ENCODE results near the gene NUMA1. TPM values are rescaled to one million over a fixed set of nuclear protein-coding genes. Genes with fewer than 3 reads are reported as not detected.

Gene NUMA1
- total and polyA plus RNA-seq, 9 of the 15 experiments (the other 6 are each of a cell fraction or from before 2014, with no cell fraction given) = 4.1 to 104 (median 51.2) TPM

DNA sequence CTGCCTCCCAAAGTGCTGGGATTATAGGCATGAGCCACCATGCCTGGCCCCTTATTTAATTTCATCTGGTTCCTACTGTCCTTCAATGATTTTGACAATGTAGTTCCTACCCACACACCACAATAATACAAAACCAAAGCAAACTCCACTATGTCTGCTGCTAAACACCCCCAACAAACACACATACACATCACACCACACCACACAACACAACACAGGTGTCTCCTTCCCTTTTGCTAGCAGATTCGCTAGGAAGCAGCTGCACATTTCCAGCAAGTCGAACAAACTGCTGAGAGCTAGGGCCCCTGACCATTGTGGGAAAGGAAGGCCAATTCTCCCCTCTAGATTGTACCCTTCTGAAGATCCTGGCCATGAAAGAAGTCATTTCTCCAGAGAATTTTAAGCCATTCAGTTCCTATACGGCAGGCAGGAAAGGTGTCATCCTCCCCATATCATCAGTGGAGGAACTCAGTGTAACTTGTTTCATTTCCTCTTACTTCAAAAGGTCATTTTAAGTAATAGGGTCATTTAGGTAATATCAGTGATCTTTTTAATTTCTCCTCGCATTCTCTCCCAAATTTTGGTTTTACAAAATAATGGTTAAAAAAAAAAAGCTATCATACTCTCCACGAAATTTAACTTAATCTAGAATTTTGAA lies 18.5 kb downstream of the NUMA1 start:
- ChIA-PET POLR2A (interaction anchor here (0.6 to 2.3 kb wide), 4 partner anchors 9 to 24 kb away, joined by 3 to 5 read pairs (median 3); no protein-coding TSS in a partner anchor), CTCF (ENCODE audit: low intra/inter-chr PET ratio) (no interaction called here)
- H3K4me2 ChIP-seq (ENCODE audit: insufficient read depth, low read length) = no peak overlapping the region
- FAIRE-seq (no peak), ATAC-seq (no peak), DNase-seq (ENCODE audit: extremely low read depth in 1 of 4, low spot score in 3 of 4) (no peak)
- H3K79me2 ChIP-seq (ENCODE audit: control insufficient read depth, insufficient read depth, low read length) = peaks cover 24% of the 10 kb centered on the region
- H3K27ac ChIP-seq (ENCODE audit: extremely low read depth, low read depth, low read length) = no peak overlapping the region
- H3K27me3 ChIP-seq (ENCODE audit: control insufficient read depth in 2 of 2, insufficient read depth in 2 of 2, low read length in 2 of 2) = no peaks in the 10 kb centered on the region
- no peaks in the 10 kb centered on the region for H3K9me1 ChIP-seq (ENCODE audit: control insufficient read depth, insufficient read depth, low read length)
- no peak overlapping the region for H3K4me3 ChIP-seq
- no TSS peak for BruUV-seq (replicated peaks)
- WGBS (ENCODE audit: insufficient coverage, low coverage, missing lambda C conversion rate) = 87% methylated on average over 4 of the region's 5 CpGs
- no peaks in the 10 kb centered on the region for H4K20me1 ChIP-seq (replicated peaks; ENCODE audit: control insufficient read depth, insufficient read depth, low read length)
- no peak overlapping the region for H3K9ac ChIP-seq (ENCODE audit: insufficient read depth in 1 of 2, low read depth in 2 of 2, low read length in 2 of 2)
- H3K4me1 ChIP-seq (replicated peaks in 1 of 2; ENCODE audit: control insufficient read depth in 2 of 2, insufficient read depth in 2 of 2, low read length in 2 of 2) = no peaks in the 10 kb centered on the region
- H3K9me3 ChIP-seq (replicated peaks; ENCODE audit: control insufficient read depth, insufficient read depth, low read depth, low read length) = no peaks in the 10 kb centered on the region
- in situ Hi-C loops (cut with MboI) (no loop called here), intact Hi-C loops (cut with micrococcal nuclease) (no loop called here)
- H2AFZ ChIP-seq (ENCODE audit: low read depth, low read length) = no peak overlapping the region
- peaks cover 45% of the 10 kb centered on the region for H3K36me3 ChIP-seq (ENCODE audit: control insufficient read depth, insufficient read depth, low read length)
- TF ChIP-seq, protein P1, sequence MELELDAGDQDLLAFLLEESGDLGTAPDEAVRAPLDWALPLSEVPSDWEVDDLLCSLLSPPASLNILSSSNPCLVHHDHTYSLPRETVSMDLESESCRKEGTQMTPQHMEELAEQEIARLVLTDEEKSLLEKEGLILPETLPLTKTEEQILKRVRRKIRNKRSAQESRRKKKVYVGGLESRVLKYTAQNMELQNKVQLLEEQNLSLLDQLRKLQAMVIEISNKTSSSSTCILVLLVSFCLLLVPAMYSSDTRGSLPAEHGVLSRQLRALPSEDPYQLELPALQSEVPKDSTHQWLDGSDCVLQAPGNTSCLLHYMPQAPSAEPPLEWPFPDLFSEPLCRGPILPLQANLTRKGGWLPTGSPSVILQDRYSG (tag; conservative IDR thresholded peaks at IDR 0.05; ENCODE audit: low read depth) = no peak
- TF ChIP-seq, protein P2, sequence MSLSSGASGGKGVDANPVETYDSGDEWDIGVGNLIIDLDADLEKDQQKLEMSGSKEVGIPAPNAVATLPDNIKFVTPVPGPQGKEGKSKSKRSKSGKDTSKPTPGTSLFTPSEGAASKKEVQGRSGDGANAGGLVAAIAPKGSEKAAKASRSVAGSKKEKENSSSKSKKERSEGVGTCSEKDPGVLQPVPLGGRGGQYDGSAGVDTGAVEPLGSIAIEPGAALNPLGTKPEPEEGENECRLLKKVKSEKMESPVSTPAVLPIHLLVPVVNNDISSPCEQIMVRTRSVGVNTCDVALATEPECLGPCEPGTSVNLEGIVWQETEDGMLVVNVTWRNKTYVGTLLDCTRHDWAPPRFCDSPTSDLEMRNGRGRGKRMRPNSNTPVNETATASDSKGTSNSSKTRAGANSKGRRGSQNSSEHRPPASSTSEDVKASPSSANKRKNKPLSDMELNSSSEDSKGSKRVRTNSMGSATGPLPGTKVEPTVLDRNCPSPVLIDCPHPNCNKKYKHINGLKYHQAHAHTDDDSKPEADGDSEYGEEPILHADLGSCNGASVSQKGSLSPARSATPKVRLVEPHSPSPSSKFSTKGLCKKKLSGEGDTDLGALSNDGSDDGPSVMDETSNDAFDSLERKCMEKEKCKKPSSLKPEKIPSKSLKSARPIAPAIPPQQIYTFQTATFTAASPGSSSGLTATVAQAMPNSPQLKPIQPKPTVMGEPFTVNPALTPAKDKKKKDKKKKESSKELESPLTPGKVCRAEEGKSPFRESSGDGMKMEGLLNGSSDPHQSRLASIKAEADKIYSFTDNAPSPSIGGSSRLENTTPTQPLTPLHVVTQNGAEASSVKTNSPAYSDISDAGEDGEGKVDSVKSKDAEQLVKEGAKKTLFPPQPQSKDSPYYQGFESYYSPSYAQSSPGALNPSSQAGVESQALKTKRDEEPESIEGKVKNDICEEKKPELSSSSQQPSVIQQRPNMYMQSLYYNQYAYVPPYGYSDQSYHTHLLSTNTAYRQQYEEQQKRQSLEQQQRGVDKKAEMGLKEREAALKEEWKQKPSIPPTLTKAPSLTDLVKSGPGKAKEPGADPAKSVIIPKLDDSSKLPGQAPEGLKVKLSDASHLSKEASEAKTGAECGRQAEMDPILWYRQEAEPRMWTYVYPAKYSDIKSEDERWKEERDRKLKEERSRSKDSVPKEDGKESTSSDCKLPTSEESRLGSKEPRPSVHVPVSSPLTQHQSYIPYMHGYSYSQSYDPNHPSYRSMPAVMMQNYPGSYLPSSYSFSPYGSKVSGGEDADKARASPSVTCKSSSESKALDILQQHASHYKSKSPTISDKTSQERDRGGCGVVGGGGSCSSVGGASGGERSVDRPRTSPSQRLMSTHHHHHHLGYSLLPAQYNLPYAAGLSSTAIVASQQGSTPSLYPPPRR (CRISPR knock-in tag; IDR thresholded peaks at IDR 0.05; ENCODE audit: borderline replicate concordance) = no peak
- TF ChIP-seq CBX1 (IDR thresholded peaks at IDR 0.05; ENCODE audit: low read depth) (no peak), ZNF3 (CRISPR knock-in tag; IDR thresholded peaks at IDR 0.05) (no peak), HDAC6 (IDR thresholded peaks at IDR 0.05; ENCODE audit: low read depth, low read length) (no peak), HNRNPK (IDR thresholded peaks at IDR 0.05; ENCODE audit: low read depth, low read length, poor library complexity, severe bottlenecking) (no peak), MAFK (IDR thresholded peaks at IDR 0.05; ENCODE audit: low read length) (no peak), U2AF2 (optimal IDR thresholded peaks at IDR 0.05; ENCODE audit: low read depth, low read length) (no peak), ZNF696 (CRISPR knock-in tag; conservative IDR thresholded peaks at IDR 0.05) (no peak), EP400 (IDR thresholded peaks at IDR 0.05) (no peak), RAD51 (IDR thresholded peaks at IDR 0.05; ENCODE audit: borderline replicate concordance, low read depth) (no peak), ERF (CRISPR knock-in tag; IDR thresholded peaks at IDR 0.05) (no peak)
- TF ChIP-seq, protein P3, sequence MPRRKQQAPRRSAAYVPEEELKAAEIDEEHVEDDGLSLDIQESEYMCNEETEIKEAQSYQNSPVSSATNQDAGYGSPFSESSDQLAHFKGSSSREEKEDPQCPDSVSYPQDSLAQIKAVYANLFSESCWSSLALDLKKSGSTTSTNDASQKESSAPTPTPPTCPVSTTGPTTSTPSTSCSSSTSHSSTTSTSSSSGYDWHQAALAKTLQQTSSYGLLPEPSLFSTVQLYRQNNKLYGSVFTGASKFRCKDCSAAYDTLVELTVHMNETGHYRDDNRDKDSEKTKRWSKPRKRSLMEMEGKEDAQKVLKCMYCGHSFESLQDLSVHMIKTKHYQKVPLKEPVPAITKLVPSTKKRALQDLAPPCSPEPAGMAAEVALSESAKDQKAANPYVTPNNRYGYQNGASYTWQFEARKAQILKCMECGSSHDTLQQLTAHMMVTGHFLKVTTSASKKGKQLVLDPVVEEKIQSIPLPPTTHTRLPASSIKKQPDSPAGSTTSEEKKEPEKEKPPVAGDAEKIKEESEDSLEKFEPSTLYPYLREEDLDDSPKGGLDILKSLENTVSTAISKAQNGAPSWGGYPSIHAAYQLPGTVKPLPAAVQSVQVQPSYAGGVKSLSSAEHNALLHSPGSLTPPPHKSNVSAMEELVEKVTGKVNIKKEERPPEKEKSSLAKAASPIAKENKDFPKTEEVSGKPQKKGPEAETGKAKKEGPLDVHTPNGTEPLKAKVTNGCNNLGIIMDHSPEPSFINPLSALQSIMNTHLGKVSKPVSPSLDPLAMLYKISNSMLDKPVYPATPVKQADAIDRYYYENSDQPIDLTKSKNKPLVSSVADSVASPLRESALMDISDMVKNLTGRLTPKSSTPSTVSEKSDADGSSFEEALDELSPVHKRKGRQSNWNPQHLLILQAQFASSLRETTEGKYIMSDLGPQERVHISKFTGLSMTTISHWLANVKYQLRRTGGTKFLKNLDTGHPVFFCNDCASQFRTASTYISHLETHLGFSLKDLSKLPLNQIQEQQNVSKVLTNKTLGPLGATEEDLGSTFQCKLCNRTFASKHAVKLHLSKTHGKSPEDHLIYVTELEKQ (CRISPR knock-in tag; IDR thresholded peaks at IDR 0.05) = no peak

Data from K562 (cell line).